ENCODE data around the gene TFAP2C. TPM values are rescaled to one million over a fixed set of nuclear protein-coding genes. Genes with fewer than 3 reads are reported as not detected.

The TFAP2C gene
- total and polyA plus RNA-seq, 10 of the 15 experiments (the other 5 are each of a cell fraction or from before 2014, with no cell fraction given): 0.49 TPM; not detected in 9

GRCh38 chr20:56665806-56666205 lies 36.7 kb downstream of the TFAP2C start (continued):
- TF ChIP-seq ZBTB4 (CRISPR knock-in tag; IDR thresholded peaks at IDR 0.05): no peak
- TF ChIP-seq JUND (IDR thresholded peaks at IDR 0.05; ENCODE audit: low read depth, low read length): no peak
- TF ChIP-seq ZZZ3 (IDR thresholded peaks at IDR 0.05; ENCODE audit: control insufficient read depth, insufficient read length, low read depth): no peak
- no peak for TF ChIP-seq USF1 (IDR thresholded peaks at IDR 0.05; ENCODE audit: borderline replicate concordance, extremely low read length, insufficient read depth, low read depth, low read length)
- no peak for TF ChIP-seq ZNF622 (IDR thresholded peaks at IDR 0.05)
- TF ChIP-seq JUNB (IDR thresholded peaks at IDR 0.05): no peak
- no peak for TF ChIP-seq E2F4 (IDR thresholded peaks at IDR 0.05; ENCODE audit: low read depth, low read length)
- TF ChIP-seq POLR2AphosphoS5 (IDR thresholded peaks at IDR 0.05; ENCODE audit: low read length): no peak
- no peak for TF ChIP-seq ZNF207 (IDR thresholded peaks at IDR 0.05; ENCODE audit: borderline replicate concordance)
- TF ChIP-seq ATF7 (IDR thresholded peaks at IDR 0.05; ENCODE audit: low read depth): no peak

Measured in GM12878 (cell line).